GM19452 (cell line): ENCODE results near the gene KRT14.
"Not testable (repeated sequence)": the region's sequence is repeated elsewhere in the genome, so short reads cannot be mapped to it uniquely, and the experiment has no call there.

Experiments
- ATAC-seq: cut with Tn5 transposase; IDR thresholded peaks from one replicate; pipeline ENCODE4 v1.9.1; 2021; ENCODE audit not compliant: unreplicated experiment

Gene KRT14

GRCh38 chr17:41586863-41587495, at the start of gene KRT14:
Gene KRT14 (minus strand): TSS chr17:41586895. CDS start chr17:41586834, 61 bp downstream.
- ATAC-seq = no peak

- ATAC-seq = no peak
These were observed 48.7 kb upstream of the KRT14 start for GRCh38 chr17:41635121-41636097.

- ATAC-seq = no peak
These were observed 47.9 kb upstream of the KRT14 start for GRCh38 chr17:41634639-41635038.

- ATAC-seq = no peak
These were observed 47.0 kb upstream of the KRT14 start for GRCh38 chr17:41633556-41634199.

- ATAC-seq = no peak
These were observed 45.9 kb upstream of the KRT14 start for GRCh38 chr17:41632482-41633105.

- ATAC-seq = no peak
These were observed 45.2 kb upstream of the KRT14 start for GRCh38 chr17:41631898-41632285.

- no peak for ATAC-seq
These were observed 44.6 kb upstream of the KRT14 start for GRCh38 chr17:41631025-41631897.

- ATAC-seq = no peak
These were observed 43.4 kb upstream of the KRT14 start for GRCh38 chr17:41629826-41630670.

GRCh38 chr17:41629316-41629715, 42.6 kb upstream of the KRT14 start:
- no peak for ATAC-seq

- not testable (repeated sequence) for ATAC-seq
These were observed 42.0 kb upstream of the KRT14 start for GRCh38 chr17:41628621-41629255.

- not testable (repeated sequence) for ATAC-seq
These were observed 41.3 kb upstream of the KRT14 start for GRCh38 chr17:41628073-41628370.

GRCh38 chr17:41627316-41628072, 40.8 kb upstream of the KRT14 start:
- ATAC-seq = no peak

GRCh38 chr17:41626914-41627295, 40.2 kb upstream of the KRT14 start:
- ATAC-seq = not testable (repeated sequence)

- ATAC-seq = not testable (repeated sequence)
These were observed 39.6 kb upstream of the KRT14 start for GRCh38 chr17:41626028-41626913.

- no peak for ATAC-seq
These were observed 38.9 kb upstream of the KRT14 start for GRCh38 chr17:41625602-41626001.

GRCh38 chr17:41624208-41625101, 37.8 kb upstream of the KRT14 start, which contains the start of gene KRT17:
Gene KRT17 (minus strand): TSS chr17:41624575. CDS start chr17:41624509, 66 bp downstream.
- ATAC-seq = no peak
